Erythroblast (primary cell): ENCODE measurements around the gene RSPH9.

ENCODE experiments used
- GATA1 ChIP-seq: IDR thresholded peaks from 2 replicates; pipeline ENCODE4 v1.6.1; 2011; ENCODE audit warnings: low read depth, mild to moderate bottlenecking, control low read depth, low read length, moderate library complexity
- POLR2A ChIP-seq: IDR thresholded peaks from 2 replicates; pipeline ENCODE4 v1.6.1; 2011; ENCODE audit warnings: mild to moderate bottlenecking, low read length

DNA sequence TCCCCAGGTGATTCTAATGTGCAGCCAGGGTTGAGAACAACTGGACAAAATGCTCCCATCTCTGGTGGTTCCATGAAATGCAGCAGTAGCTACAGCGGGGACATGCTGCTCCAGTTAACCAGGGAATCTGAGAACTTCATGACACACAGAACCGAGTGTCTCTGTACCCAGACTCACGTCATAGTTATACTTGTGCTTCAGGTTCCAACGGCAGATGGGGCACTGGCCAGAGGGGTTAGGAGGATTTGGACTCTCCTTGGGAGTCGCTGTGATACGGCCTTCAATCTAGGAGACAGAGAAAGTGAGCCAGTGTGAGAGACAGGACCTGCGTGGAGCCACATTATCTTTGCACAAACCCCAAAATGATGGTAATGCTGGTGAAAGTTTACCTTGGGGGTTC lies 33.5 kb downstream of the RSPH9 start:
- TF ChIP-seq POLR2A = no peak
- TF ChIP-seq GATA1 = no peak
